ENCODE measurements around the gene GRHL1.

GRCh38 chr2:9981655-9982054 lies 30.2 kb downstream of the GRHL1 start:
- TF ChIP-seq POLR2A (IDR thresholded peaks at IDR 0.05): no peak
- no peak for TF ChIP-seq CTCF (IDR thresholded peaks at IDR 0.05 in 4 of 5, conservative IDR thresholded peaks at IDR 0.05 in 1 of 5)
